Natural killer cell (primary cell): ENCODE data around the gene MESP2. TPM values are rescaled to one million over a fixed set of nuclear protein-coding genes. Genes with fewer than 3 reads are reported as not detected.
A peak's percentile ranks its signal among the peaks of the same experiment; 100 is the strongest.

Experiments
- ATAC-seq, 3 donors: fragments of 150-1000 bp in 2 of 3; fragments of 200-7000 bp in 1 of 3; cut with Tn5 transposase; 1 replicate in 1 of 3; 2 replicates in 2 of 3; pipeline ENCODE4 v1.10.0; 2021; ENCODE audit warnings: mild to moderate bottlenecking in 2 of 3, moderate library complexity in 2 of 3
- DNase-seq, 2 donors: peaks; one replicate each; pipeline versions ENCODE4 v3.0.0 to v3.0.0-alpha.2; 2013 to 2021; ENCODE audit warnings: mixed read lengths in 1 of 2
- H3K27ac ChIP-seq: one replicate; pipeline ENCODE4 v1.5.1; 2013; ENCODE audit warnings: mild to moderate bottlenecking, low read length
- H3K27me3 ChIP-seq: one replicate; pipeline ENCODE4 v1.6.1; 2013; ENCODE audit warnings: low read length; ENCODE audit not compliant: control insufficient read depth, insufficient read depth
- H3K36me3 ChIP-seq: one replicate; pipeline ENCODE4 v1.6.1; 2013; ENCODE audit warnings: low read length; ENCODE audit not compliant: control insufficient read depth, insufficient read depth
- H3K4me1 ChIP-seq: one replicate; pipeline ENCODE4 v1.6.1; 2013; ENCODE audit warnings: low read length; ENCODE audit not compliant: control insufficient read depth, insufficient read depth
- H3K4me3 ChIP-seq: one replicate; pipeline ENCODE4 v1.5.1; 2013; ENCODE audit warnings: low read length
- H3K9me3 ChIP-seq: one replicate; pipeline ENCODE4 v1.6.1; 2013; ENCODE audit warnings: low read length; ENCODE audit not compliant: control insufficient read depth, insufficient read depth
- H3K27ac Mint-ChIP-seq, 2 donors: one replicate each; pipeline ENCODE4 v1.8.0; 2022; ENCODE audit warnings: mild to moderate bottlenecking in 2 of 2, mixed read lengths in 2 of 2, moderate library complexity in 1 of 2
- H3K27me3 Mint-ChIP-seq, 2 donors: one replicate each; pipeline ENCODE4 v1.8.0; 2022; ENCODE audit warnings: low read depth in 2 of 2, mixed read lengths in 2 of 2
- H3K36me3 Mint-ChIP-seq: one replicate; pipeline ENCODE4 v1.8.0; 2022; ENCODE audit warnings: mixed read lengths
- H3K4me1 Mint-ChIP-seq, 2 donors: one replicate each; pipeline ENCODE4 v1.8.0; 2022; ENCODE audit warnings: mixed read lengths in 2 of 2
- H3K4me3 Mint-ChIP-seq: one replicate; pipeline ENCODE4 v1.8.0; 2022; ENCODE audit warnings: mild to moderate bottlenecking, moderate library complexity, mixed read lengths
- H3K9me3 Mint-ChIP-seq, 2 donors: one replicate each; pipeline ENCODE4 v1.8.0; 2022; ENCODE audit warnings: mixed read lengths in 2 of 2
- WGBS: methylation state at CpG from one replicate; pipeline ENCODE4 v1.1.7; 2013; ENCODE audit warnings: missing lambda C conversion rate; ENCODE audit not compliant: insufficient coverage; 5-methylcytosine and 5-hydroxymethylcytosine counted together
- intact Hi-C: fragments of 100-400 bp; cut with micrococcal nuclease; formaldehyde crosslinking; loops from one replicate; pipeline ENCODE4 v1.14.2; 2022
- total RNA-seq, 4 donors: library from RNA; stranded (reverse); fragments of 120-200 nt in 1 of 4; gene quantifications; one replicate each; pipeline versions ENCODE4 v1.2.3 to v1.2.4, GENCODE V29; 2013 to 2022
- TF ChIP-seq, protein P1 (sequence below): fragments of 200-600 bp; IDR thresholded peaks from one replicate; pipeline ENCODE4 v1.8.0; 2022; ENCODE audit warnings: antibody characterized with exemption

Gene MESP2
- total RNA-seq, 3 donors from 2014 or later (not counting 1 experiment from before 2014, with no cell fraction given), result not detected

DNA sequence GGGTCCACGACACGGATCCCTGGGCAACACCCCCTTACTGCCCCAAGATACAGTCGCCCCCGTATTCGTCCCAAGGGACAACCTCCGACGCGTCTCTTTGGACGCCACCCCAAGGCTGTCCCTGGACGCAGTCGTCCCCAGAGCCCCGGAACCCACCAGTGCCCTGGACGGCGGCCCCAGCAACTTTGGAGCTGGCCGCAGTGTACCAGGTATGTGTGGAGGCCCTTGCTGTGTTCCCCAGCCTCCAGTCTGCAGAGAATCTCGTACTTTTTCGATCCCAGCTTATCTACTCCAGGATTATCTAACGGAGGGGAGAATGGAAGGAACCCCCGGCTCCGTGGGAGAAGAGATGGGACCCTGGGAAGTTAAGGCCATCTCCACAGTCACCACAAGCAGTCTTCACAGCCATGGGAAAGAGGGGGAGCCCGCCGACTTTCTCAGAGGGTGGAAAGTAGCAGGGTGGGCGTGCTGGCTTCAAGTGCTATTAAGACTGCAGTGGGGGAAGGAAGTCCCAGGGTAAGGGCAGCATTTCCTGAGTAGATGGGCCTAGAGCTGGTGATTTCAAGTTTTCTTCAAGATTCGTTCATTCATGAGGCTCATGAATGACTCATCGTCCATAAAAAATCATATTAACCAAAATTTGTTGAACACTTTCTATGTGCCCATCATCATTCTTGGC is 1.1 kb downstream of the MESP2 start:
- Histone ChIP-seq H3K4me3 (no peak overlapping the region), H3K4me1 (peaks cover 32% of the 10 kb centered on the region), H3K27me3 (peaks cover 4% of the 10 kb centered on the region), H3K36me3 (no peaks in the 10 kb centered on the region), H3K9me3 (no peaks in the 10 kb centered on the region), H3K27ac (no peak overlapping the region)
- Mint-ChIP-seq H3K36me3 (no peaks in the 10 kb centered on the region), H3K27me3 (peaks cover 9% of the 10 kb centered on the region in 2 donors), H3K9me3 (no peaks in the 10 kb centered on the region), H3K4me3 (peak overlapping the region; percentile 13), H3K27ac (no peak overlapping the region), H3K4me1 (no peaks in the 10 kb centered on the region)
- intact Hi-C loops, result no loop called here
- ATAC-seq (no peak), DNase-seq (no peak)
- WGBS, result 52% methylated on average over 24 of the region's 25 CpGs
- TF ChIP-seq, protein P1, sequence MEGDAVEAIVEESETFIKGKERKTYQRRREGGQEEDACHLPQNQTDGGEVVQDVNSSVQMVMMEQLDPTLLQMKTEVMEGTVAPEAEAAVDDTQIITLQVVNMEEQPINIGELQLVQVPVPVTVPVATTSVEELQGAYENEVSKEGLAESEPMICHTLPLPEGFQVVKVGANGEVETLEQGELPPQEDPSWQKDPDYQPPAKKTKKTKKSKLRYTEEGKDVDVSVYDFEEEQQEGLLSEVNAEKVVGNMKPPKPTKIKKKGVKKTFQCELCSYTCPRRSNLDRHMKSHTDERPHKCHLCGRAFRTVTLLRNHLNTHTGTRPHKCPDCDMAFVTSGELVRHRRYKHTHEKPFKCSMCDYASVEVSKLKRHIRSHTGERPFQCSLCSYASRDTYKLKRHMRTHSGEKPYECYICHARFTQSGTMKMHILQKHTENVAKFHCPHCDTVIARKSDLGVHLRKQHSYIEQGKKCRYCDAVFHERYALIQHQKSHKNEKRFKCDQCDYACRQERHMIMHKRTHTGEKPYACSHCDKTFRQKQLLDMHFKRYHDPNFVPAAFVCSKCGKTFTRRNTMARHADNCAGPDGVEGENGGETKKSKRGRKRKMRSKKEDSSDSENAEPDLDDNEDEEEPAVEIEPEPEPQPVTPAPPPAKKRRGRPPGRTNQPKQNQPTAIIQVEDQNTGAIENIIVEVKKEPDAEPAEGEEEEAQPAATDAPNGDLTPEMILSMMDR, result no peak

DNA sequence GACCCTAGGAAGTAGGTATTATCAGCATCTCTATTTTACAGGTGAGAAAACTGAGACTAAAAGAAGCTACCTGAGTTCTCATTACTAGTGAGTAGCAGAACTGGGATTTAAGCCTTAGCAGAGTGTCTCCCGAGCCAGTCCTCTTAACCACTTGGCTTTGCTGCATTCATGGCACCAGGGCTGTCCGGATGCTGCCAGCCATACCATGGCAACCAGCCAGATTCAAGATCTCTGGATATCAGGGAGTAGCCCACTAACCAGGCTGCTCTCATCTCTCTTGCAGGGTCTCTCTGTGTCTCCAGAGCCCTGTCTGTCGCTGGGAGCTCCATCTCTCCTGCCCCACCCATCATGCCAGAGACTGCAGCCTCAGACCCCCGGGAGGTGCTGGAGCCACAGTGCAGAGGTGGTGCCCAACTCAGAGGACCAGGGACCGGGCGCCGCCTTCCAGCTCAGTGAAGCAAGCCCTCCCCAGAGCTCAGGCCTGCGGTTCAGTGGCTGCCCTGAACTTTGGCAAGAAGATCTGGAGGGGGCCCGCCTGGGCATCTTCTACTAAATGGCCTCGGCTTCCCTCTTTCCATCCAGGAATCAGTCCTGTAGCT is 1.7 kb downstream of the MESP2 start:
- Mint-ChIP-seq H3K27ac (no peak overlapping the region), H3K4me3 (peak overlapping the region; percentile 25), H3K36me3 (no peaks in the 10 kb centered on the region), H3K4me1 (no peaks in the 10 kb centered on the region), H3K9me3 (no peaks in the 10 kb centered on the region), H3K27me3 (peaks cover 9% of the 10 kb centered on the region in 2 donors)
- Histone ChIP-seq H3K27me3 (peaks cover 4% of the 10 kb centered on the region), H3K27ac (no peak overlapping the region), H3K4me1 (peaks cover 32% of the 10 kb centered on the region), H3K9me3 (no peaks in the 10 kb centered on the region), H3K36me3 (no peaks in the 10 kb centered on the region), H3K4me3 (no peak overlapping the region)
- no peak for ATAC-seq
- DNase-seq, result no peak
- intact Hi-C loops, result no loop called here
- 95% methylated on average over 10 of the region's 10 CpGs for WGBS
- TF ChIP-seq, protein P1, result no peak

DNA sequence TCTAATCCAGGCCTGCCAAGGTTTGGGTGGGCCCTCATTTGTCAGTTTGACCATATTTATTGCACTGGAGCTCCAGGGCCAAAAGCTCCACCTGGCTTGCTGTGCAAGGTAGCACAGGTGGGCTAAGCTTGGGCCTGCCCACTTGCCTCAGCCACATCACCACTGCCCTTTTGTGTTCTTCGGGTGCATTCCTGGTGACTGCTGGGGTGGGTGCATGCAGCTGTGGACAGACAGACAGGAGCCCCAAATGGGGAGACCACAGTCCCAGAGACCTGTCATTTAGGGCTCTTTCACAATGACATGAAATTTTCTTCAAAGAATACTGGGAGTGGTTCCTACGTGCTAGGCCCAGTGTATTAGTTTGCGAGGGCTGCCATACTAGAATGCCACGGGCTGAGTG is 2.7 kb downstream of the MESP2 start:
- Histone ChIP-seq H3K9me3 (no peaks in the 10 kb centered on the region), H3K4me3 (no peak overlapping the region), H3K36me3 (no peaks in the 10 kb centered on the region), H3K27me3 (peaks cover 4% of the 10 kb centered on the region), H3K27ac (no peak overlapping the region), H3K4me1 (peaks cover 32% of the 10 kb centered on the region)
- H3K27me3 Mint-ChIP-seq, result peaks cover 9% of the 10 kb centered on the region in 2 donors
- no peaks in the 10 kb centered on the region for H3K9me3 Mint-ChIP-seq
- no peak overlapping the region for H3K4me3 Mint-ChIP-seq
- TF ChIP-seq, protein P1, result no peak
- H3K36me3 Mint-ChIP-seq, result no peaks in the 10 kb centered on the region
- intact Hi-C loops, result no loop called here
- DNase-seq (no peak), ATAC-seq (no peak)
- no peak overlapping the region for H3K27ac Mint-ChIP-seq
- no peaks in the 10 kb centered on the region for H3K4me1 Mint-ChIP-seq
- WGBS, result 86% methylated on average over 4 of the region's 4 CpGs
